GM18498 (cell line): ENCODE results near the gene LEFTY1.
A peak's percentile ranks its signal among the peaks of the same experiment; 100 is the strongest.

Experiments
- ATAC-seq: cut with Tn5 transposase; IDR thresholded peaks from one replicate; pipeline ENCODE4 v1.9.1; 2021; ENCODE audit warnings: mild to moderate bottlenecking, moderate library complexity; ENCODE audit not compliant: unreplicated experiment

Gene LEFTY1

DNA sequence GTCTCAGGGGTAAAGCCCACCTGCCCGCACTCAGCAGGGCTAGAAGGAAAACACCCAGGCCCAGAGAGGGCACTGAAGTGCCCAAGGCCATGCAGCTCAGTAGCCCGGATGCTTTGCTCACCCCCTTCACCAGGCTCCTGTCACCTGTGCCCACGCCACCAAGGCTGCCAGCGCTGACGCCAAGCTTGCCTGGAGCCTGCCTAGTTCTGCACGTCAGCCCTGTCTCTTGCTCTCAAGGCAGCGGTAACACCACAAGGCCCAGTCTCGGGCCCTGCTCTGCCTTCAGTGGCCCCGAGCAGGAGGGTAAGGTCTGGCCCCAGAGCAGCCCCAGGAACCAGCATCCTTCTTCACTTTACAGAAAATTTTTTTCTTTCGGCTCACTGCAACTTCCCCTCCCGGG lies 14.5 kb downstream of the LEFTY1 start:
- no peak for ATAC-seq

DNA sequence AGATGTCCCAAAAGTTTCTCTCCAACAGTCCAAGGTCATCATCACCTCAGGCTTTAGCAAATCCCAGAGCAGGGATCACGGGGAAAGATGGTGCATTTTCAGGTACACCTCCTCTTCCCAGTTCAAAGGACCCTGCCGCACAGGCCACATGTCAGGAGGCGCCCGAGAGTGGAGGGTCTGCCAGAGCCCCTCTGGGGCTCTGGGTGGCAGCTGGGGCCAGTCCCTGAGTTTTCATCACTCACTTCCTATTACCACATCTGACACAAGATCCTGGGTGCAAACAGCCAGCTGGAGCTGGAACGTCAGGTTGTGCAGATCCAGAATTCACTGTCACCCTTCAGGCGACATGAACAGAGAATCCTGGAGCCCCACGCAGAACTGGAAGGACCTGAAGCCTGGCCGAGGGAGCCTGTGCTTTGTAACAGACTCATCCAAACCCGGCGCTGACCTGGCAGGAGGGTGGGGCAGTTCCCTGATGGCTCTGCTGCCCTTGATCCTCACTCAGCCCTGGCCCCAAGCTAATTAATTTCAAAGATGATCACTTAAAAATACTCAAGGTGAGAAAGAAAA lies 15.6 kb downstream of the LEFTY1 start:
- ATAC-seq, result no peak

- ATAC-seq, result no peak
These were observed 16.9 kb downstream of the LEFTY1 start for GRCh38 chr1:225872075-225872430.

DNA sequence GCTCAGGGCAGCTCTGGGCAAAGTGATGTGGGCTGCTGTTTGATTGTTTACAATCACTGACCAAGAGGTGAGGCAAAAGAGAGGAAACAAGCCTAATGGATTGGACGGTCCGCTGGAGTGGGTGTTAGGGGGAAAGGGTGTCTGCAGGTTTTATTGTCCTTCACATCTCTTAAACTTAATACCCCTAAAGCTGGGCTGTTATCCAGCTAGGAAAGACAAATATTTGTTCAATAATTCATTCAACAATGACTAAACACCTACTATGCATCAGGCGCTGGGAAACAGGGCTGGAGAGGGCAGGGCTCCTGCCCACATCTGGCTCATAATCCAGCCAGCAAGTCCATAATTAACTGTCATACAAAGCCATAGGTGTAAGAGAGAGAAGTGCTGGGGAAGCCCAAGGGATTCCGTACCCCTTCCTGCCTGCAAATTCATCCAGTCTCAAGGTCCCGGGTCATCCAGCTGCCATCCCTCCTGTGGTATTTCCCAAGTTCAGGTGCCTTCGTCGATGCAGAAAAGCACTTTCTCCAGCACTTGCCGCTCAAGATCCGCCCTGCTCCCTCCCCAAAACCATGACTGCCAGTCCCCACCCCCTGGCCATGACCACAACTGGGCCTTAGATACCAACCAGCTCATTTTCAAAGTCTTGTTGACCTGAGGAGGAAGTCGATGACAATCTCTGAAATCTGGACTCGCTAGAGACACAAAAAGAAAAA lies 17.4 kb downstream of the LEFTY1 start:
- ATAC-seq, result no peak

- ATAC-seq, result no peak
These were observed 18.0 kb downstream of the LEFTY1 start for GRCh38 chr1:225870911-225871310.

DNA sequence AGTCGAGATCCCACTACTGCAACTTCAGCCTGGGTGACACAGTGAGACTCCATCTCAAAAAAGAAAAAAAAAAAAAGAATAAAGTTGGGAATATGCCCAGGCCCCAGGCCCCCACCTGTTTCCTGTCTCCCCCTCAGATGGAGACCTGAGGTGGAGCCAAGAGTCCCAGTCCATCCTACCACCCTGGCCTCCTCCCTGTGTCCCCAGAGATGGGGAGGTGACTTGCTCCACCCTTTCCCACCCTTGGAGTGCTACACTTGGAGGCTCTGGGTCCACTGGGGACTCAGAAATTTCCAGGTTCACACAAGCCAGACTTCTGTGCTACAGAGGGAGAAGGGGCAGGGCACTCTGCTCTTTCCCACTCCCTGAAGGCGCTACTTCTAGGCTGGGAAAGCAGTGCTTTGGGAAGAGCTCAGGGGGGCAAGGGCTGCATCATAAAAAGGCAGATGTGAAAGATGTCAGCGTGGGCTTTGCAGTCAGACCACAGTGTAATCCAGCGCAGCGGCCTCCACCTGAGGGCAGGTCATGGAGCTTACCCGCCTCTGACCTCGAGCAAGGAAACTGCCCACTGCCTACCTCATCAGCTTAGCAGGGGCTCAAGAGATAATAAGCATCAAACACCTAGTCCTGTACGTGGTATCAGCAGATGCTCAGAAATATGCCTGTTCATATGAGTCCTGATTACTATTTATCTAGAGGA lies 20.2 kb downstream of the LEFTY1 start:
- no peak for ATAC-seq

DNA sequence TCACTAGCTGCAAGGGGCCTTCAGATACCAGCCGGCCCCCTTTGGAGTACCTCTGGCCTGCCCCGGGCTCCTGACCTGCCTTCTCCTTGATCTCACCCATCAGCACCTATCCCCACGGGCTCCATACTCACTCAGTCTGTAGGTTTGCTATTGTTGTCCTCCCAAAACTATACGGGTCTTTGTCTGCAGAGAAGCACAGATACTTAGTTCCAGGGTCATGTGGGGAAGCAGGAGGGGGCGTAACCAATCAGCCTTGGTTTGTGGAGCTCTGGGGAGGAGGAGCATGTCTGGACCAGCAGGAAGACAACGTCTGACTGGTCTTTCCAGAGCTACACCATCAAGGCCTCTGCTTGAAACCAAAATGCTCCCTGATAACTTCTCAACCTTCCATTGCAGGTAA lies 22.0 kb downstream of the LEFTY1 start:
- ATAC-seq, result no peak

GRCh38 chr1:225866061-225866837 lies 22.7 kb downstream of the LEFTY1 start:
- ATAC-seq, result peak; percentile 77

DNA sequence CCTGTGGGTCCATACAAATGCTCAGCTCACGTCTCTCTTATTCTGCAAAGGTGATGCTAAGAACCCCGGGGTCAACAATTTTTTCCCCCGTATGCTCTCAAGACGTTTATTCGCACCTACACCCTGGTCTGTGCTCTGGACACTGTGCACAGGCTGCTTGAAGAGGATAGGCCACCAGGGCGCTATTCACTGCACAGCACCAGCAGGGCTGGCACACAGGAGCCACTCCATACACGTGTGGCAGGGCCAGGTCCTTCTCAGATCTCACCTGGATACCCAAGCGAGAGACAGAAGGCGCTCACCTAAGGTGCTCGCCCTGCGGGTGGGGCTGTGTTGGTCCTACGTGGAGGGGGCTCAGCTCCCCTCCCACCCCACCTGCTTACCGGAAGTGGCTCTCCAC lies 23.4 kb downstream of the LEFTY1 start:
- ATAC-seq, result no peak

DNA sequence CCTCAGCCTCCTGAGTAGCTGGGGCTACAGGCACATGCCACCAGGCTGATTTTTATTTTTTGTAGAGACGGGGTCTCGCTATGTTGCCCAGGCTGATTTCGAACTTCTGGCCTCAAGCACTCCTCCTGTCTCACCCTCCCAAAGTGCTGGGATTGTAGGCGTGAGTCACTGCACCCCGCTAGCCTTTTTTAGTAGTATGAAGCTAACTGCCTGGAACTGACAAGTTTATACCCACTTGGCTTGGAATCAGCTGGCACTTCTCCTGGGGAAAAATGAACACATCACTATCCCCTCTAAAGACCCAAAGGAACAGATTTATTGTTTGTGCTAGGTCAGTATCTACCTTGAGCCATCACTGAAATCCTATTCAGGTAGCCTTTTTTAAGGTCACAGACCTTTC lies 25.8 kb downstream of the LEFTY1 start:
- ATAC-seq, result no peak

GRCh38 chr1:225862581-225862950 lies 26.4 kb downstream of the LEFTY1 start:
- ATAC-seq, result no peak

GRCh38 chr1:225861834-225862580 lies 26.9 kb downstream of the LEFTY1 start:
- ATAC-seq, result no peak

DNA sequence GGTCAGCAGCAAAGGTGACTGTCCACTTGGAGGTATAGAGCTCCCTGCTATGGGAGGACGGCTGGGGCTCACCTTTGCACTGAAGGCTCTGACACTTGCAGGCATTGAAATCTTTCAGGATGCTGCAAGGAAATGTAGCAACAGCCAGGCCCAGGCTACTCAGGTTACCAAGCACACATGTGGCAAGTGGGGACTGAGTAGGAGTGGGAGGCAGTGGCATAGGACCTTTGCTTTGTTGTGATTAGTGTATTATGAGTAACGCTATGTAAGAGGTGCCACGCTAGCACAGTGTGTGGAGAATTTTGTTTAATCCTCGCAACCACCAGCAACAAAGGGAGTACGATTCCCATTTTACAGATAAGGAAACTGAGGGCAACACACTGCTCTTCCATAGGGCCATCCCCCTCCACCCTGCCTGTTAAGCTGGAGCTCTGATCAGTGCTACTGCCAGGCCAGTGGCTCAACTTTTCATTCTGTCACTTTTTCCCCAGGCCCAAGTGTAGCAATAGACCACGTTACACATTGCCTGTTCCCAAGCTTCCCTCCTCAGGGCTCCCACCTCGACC lies 28.0 kb downstream of the LEFTY1 start:
- ATAC-seq, result no peak

- no peak for ATAC-seq
These were observed 28.8 kb downstream of the LEFTY1 start for GRCh38 chr1:225860107-225860506.

DNA sequence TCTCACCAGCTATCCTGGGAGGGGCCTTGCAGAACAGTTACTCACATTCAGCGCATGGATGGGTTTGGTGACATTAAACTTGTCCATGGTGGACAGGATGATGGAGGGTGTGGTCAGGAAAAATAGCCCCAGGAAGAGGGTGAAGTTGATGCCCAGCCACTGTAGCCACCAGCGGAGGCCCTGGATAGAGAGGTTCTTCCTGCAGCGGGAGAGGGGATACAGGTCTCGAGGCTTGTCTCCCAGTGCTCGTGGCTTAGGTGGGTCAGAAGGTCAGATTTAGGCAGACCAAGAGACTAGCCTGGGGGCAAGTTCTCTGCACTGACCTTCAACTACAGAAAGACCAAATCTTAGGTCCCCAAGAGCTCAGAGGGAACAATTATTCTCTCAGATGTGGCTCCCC lies 29.8 kb downstream of the LEFTY1 start:
- no peak for ATAC-seq

- ATAC-seq, result no peak
These were observed 31.7 kb downstream of the LEFTY1 start for GRCh38 chr1:225857256-225857655.

DNA sequence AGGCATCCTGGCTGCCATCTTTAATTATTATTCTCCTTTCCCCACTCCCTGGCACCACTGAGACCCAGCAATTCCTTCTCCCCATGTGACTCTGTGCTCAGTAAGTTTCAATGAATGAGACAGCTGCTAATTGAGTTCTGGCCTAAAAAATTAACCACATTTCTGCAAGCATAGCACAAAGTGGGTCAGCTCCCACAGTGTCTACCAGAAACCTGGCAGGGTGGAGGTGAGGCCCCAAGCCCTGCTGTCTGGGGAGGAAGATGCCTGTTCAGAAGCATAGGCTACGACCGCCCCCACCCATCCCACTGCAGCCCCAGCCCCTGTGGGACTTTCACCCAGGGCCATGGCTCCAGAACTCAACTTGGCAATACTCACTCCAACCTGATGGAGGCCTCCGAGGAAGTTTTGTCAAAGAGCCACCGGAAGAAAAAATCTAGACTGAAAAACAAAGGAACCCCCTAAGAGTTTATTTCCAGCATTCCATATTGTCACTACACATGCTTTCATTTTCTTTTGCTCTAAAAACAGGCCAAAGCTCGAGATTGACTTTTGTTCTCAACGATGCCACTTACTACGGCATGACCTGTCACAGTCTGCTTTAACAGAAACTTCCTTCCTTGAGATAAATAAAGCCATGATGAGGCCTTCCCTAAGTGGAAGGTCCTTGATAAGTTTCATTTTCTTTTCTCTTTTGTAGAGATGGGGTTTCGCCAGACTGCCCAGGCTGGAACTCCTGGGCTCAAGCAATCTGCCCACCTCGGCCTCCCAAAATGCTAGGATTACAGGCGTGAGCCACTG lies 33.2 kb downstream of the LEFTY1 start:
- no peak for ATAC-seq

DNA sequence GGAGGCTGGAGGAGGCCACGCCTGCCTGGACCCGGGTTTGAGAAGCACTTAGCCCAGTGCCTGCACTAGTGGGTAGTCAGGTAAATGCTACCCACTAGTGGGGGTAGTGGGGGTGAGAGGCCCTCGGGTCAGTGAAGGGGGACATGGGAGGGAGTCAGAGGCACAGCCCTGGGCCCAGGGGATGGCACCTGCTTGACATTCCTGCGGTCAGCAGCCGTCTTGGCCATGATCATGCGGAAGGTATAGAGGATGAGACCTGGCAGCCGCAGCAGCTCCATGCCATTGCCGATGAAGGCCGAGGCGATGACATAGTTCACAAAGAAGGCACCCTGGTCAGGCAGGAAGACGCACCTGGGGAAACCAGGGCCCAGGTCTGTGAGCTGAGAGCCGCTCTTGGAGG lies 35.5 kb downstream of the LEFTY1 start:
- ATAC-seq, result no peak

- no peak for ATAC-seq
These were observed 36.4 kb downstream of the LEFTY1 start for GRCh38 chr1:225852413-225853124.
